Loucy (cell line): ENCODE results near the gene TFCP2L1.

ENCODE experiments used
- EZH2phosphoT487 ChIP-seq: fragments of 200-600 bp; IDR thresholded peaks from 2 replicates; pipeline ENCODE4 v1.6.1; 2018; ENCODE audit warnings: antibody characterized with exemption, mild to moderate bottlenecking, moderate library complexity, borderline replicate concordance
- TF ChIP-seq, protein P1 (sequence below): fragments of 200-600 bp; sonication (generic); conservative IDR thresholded peaks from 2 replicates; pipeline ENCODE4 v1.5.1; 2014; ENCODE audit warnings: mild to moderate bottlenecking, antibody characterized with exemption, low read length

- TF ChIP-seq, protein P1, sequence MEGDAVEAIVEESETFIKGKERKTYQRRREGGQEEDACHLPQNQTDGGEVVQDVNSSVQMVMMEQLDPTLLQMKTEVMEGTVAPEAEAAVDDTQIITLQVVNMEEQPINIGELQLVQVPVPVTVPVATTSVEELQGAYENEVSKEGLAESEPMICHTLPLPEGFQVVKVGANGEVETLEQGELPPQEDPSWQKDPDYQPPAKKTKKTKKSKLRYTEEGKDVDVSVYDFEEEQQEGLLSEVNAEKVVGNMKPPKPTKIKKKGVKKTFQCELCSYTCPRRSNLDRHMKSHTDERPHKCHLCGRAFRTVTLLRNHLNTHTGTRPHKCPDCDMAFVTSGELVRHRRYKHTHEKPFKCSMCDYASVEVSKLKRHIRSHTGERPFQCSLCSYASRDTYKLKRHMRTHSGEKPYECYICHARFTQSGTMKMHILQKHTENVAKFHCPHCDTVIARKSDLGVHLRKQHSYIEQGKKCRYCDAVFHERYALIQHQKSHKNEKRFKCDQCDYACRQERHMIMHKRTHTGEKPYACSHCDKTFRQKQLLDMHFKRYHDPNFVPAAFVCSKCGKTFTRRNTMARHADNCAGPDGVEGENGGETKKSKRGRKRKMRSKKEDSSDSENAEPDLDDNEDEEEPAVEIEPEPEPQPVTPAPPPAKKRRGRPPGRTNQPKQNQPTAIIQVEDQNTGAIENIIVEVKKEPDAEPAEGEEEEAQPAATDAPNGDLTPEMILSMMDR, result no peak
- no peak for TF ChIP-seq EZH2phosphoT487
Measured at GRCh38 chr2:121234144-121234543, 50.9 kb downstream of the TFCP2L1 start.
